Activated CD4-positive, alpha-beta T cell treated with anti-CD3 and anti-CD28 coated beads, Interleukin-2, amount 50 U/mL, for 4 hours (primary cell): ENCODE data around the gene ST7.

Experiments used
- DNase-seq, 2 experiments: peaks; one replicate each; pipeline ENCODE4 v3.0.0-alpha.2; 2020

ST7 gene

DNA sequence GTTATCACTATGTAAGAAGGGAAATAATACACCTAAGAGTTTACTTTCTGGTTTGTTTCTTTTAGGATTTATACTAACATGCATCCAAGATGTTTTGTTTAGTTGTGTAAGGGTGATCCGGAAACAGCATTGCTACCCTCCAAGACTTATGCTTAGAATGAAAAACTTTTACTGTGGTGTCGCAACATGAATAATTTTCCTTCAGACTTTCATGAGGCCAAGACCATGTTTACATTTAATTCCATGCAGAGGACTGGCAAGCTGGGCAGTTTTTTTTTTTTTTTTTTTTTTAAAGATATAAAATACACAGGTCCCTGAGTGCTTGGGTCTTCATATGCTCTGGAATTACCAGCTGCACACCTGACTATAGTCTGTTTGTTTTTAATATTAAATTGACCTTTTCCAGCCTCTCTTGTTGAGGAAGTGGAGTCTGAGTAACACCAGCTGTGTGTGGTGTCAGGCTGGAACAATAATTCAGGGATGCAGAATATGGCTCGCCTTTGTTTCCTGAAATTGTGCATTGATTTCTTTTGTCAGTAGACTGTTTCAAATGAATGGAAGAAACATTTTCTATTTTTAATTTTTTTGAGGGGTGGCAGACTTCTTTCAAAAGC lies 81.7 kb downstream of the ST7 start:
- DNase-seq = no peak

DNA sequence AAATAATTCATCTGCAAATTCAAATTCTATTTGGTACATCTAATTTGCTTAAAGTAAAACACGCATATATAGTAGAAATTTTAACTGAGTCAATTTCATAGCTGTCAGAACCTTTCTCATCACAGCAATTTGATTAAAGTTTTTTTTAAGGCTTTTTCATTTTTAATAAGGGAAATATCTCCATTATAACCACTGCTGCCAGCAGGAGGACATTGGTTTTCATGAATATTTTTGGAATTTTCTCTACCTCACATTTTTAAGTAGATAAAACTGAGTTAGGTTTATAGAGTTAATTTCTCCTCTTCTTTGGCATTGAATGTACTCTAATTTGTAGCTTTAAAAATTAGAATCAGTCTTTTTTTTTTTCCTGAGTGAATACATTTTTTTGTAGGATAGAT lies 82.2 kb downstream of the ST7 start:
- no peak for DNase-seq

GRCh38 chr7:117036053-117036669 lies 82.9 kb downstream of the ST7 start:
- DNase-seq = no peak

DNA sequence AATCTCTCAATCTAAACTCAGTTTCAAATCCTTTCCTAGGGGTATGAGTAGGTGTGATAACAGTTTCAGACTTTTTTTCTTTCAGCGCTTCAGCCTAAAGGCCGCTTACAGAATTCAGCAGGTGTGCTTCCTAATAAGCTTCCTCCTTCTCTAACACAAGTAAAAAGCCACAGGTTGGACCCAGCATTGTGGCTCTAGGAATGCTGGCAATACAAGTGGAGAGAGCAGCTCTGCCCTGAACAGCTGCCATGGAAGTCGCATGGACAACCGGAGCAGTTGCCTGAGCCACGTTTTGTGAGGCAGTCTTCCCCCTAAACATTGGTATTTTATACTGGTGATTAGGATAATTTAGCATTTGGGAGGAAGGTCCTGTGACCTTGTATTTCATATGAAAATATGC lies 83.5 kb downstream of the ST7 start:
- DNase-seq = no peak

DNA sequence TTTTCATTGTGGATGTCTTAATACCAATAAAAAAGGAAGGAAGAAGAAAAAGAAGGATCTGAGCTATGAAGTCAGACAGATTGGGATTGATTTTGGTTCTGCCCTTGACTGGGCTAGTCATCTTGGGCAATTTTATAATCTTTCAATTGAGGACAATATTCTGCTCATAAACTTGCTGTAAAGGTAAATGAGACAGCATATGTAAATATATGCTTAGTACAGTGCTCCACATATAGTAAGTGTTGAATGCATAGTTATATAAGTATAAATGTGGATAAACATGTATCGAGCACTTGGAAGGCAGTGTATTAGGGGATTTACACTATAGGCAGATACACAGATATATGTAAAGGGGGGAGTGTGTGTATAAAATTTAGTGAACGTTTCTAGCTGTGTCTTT lies 85.1 kb downstream of the ST7 start:
- no peak for DNase-seq

- no peak for DNase-seq
Measured at GRCh38 chr7:117041007-117041406, 87.7 kb downstream of the ST7 start.

DNA sequence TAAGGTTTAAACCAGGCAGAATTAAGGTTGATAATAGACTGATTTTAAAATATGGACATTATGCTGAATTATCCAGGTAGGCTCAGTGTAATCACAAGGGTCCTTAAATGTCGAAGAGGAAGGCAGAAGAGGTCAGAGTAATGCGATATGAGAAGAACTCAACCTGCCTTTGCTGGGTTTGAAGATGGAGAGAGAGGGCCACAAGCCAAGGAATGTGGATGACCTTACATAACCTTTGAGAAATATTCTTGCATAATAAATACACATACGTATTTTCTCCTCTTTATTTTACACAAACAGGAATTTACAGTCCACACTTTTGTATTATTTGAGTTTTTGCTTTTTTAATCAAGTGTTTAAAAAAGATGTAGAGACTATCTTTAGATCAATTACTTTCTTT lies 88.5 kb downstream of the ST7 start:
- DNase-seq = no peak

- DNase-seq = no peak
Measured at GRCh38 chr7:117043108-117043825, 90.0 kb downstream of the ST7 start.

GRCh38 chr7:117044664-117045063 lies 91.4 kb downstream of the ST7 start:
- no peak for DNase-seq

DNA sequence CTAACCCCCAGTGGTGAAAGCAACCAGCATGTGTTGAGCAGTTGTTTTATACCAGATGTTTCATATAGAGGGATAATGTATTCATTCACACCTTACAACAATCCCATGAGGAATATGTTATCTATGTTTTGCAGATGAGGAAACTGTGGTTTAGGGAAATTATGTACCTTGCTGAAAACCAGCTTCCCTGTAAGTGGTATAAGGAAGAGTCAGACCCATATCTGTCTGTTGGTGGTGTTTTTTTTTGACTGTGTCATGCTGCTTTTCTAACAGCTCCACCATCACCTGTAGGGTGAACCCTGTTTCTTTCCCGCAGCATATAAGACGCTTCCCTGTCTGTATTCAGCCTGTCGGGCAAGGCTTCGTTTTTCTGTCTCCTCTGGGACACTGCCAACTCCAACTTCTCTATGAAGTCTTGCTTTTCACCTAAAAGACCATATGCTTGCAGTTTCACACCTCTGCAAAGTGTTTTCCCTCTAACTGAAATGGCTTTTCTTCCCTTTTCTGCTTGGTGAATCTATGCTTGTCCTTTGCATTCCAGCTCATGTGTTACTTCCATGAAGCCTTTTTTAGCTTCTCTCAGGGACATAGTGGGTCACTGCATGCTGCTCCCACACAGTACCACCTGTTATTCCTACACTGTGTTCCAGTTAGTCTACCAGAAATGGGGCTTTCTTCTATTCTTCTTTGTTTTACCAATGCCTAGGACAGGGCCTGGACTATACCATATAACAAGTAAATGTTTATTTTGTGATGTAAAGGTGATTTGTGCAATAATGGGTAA lies 92.8 kb downstream of the ST7 start:
- DNase-seq = no peak

GRCh38 chr7:117047496-117047895 lies 94.2 kb downstream of the ST7 start:
- DNase-seq = no peak

DNA sequence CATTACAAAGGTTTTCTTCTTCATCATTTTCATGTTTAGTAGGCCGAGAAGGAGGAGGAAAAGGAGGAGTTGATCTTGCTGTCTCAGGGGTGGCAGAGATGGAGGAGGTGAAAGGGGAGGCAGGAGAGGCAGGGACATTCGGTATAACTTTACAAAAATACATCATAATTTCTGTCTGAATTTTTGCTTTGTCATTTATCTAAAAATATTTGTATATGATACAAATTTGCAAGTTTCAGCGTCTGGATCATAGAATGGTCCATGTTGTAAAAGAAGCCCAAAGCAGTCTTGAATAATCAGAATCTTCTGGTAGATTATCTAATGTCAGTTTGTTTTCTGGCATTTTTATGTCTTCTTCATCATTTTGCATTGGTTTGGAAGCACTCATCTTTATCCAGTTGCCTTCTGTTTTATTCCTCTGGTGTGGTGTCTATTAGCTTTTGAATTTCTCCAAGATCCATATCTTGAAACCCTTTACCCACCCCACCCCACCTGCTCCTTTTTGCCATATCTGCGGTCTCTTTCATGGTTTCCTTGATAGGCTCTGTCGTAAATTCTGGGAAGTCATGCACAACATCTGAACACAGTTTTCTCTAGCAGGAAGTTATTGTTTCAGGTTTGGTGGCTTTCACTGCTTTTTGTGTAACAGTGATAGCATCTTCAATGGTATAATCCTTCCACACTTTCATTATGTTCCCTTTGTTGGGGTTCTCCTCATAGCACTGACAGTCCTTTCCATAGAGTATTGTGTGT lies 95.0 kb downstream of the ST7 start:
- no peak for DNase-seq

DNA sequence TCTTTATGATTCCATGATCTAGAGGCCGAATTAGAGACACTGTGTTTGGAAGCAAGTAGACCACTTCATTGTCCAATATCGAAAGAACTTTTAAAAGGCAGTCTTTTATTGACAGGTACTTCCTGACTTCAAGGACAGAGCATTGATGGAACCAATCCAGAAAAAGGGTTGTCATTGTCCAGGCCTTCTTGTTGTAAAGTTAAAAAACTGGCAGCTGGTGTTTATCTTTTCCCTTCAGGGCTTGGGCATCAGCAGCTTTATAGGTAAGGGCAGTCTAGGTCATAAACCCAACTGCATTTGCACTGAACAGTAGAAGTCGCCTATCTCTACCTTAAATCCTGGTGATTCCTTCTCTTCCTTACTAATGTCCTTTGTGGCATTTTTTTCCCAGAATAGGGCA lies 95.6 kb downstream of the ST7 start:
- DNase-seq = no peak

DNA sequence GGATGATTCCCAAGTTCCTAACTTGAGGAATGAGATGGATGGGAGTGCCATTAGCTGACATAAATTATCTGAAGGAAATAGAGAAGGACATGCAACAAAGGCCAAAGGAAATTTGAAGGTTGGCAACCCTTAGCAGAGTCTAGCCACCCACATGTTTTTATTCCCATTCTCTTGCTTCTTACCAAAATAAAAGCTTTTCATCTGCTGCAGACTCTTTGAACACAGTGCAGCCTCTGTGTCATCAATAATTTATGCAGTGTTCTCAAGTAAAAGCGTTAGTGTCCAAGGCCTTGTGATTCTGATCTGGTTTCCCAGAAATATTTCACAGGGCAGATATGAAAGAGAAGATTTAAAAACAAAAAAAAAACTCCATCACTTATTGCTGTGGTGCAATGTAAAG lies 98.5 kb downstream of the ST7 start:
- DNase-seq = no peak

DNA sequence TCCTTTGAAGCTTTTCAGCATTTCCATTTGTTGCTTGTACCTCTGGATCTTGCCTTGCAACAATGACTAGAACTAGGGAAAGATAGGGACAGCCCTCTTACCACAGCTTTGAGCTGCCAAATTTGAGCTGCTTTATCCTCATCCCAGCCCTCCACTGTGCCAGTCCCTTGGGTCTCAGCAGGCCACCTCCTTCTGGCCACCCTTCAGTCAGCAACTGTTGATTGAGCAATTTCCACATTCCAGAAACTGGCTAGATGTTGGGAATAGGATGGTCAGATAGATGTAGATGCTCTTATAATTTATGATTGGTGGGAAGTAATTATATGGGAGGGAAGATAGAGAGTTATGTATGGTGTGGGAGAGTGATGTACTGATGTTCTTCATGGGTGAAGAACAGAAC lies 100.1 kb downstream of the ST7 start:
- no peak for DNase-seq

GRCh38 chr7:117061751-117062150 lies 108.5 kb downstream of the ST7 start:
- no peak for DNase-seq

- DNase-seq = no peak
Measured at GRCh38 chr7:117062300-117062699, 109.0 kb downstream of the ST7 start.

DNA sequence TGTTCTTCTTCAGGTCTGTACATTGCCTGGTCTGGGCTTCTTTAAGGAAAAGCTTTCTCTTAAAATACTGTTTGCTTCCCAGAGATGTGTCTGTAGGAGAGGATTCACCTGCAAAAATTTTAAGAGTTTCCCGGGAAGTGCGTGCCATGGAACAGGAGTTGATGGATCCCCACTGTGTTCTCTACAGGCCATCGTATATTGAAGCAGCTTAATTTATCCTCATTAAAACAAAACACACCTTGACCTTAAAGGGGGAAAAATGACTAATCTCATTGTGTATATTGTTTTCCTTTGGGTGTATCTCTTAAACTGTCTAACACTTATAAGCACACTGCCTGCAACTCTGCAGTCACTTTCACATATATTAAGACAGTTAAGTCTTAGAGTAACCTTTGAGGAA lies 111.4 kb downstream of the ST7 start:
- DNase-seq = no peak

GRCh38 chr7:117065571-117066150 lies 112.4 kb downstream of the ST7 start:
- no peak for DNase-seq

DNA sequence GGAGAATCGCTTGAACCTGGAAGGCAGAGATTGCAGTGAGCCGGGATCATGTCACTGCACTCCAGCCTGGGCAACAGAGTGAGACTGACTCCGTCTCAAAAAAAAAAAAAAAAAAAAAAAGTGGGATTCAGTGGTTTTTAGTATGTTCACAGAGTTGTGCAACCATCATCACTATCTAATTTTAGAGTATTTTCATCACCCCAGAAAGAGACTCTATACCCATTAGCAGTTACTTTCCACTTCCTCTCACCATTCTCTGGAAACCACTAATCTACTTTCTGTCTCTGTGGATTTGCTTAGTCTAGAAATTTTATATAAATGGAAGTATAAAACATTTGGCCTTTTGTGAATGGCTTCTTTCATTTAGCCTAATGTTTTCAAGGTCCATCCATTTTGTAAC lies 113.4 kb downstream of the ST7 start:
- no peak for DNase-seq

- no peak for DNase-seq
Measured at GRCh38 chr7:117067340-117067739, 114.0 kb downstream of the ST7 start.

GRCh38 chr7:117068511-117069145 lies 115.3 kb downstream of the ST7 start:
- DNase-seq = no peak
